T47D (cell line): ENCODE data around the gene COG2.
"Not testable (repeated sequence)": the region's sequence is repeated elsewhere in the genome, so short reads cannot be mapped to it uniquely, and the experiment has no call there.

Experiments
- DNase-seq, 2 experiments: peaks; one replicate each; pipeline versions ENCODE4 v3.0.0 to v3.0.0-alpha.2; 2011 to 2012; ENCODE audit warnings: low read depth in 1 of 2, low spot score in 1 of 2
- JUND ChIP-seq: IDR thresholded peaks from 2 replicates; pipeline ENCODE4 v1.6.1; 2012; ENCODE audit warnings: low read depth
- in situ Hi-C: cut with HindIII; loops from 2 replicates; pipeline ENCODE4 v1.10.0; 2016; ENCODE audit warnings: low sequenced_read_pairs, low pct_unique_long_range_greater_than_20kb

COG2 gene

DNA sequence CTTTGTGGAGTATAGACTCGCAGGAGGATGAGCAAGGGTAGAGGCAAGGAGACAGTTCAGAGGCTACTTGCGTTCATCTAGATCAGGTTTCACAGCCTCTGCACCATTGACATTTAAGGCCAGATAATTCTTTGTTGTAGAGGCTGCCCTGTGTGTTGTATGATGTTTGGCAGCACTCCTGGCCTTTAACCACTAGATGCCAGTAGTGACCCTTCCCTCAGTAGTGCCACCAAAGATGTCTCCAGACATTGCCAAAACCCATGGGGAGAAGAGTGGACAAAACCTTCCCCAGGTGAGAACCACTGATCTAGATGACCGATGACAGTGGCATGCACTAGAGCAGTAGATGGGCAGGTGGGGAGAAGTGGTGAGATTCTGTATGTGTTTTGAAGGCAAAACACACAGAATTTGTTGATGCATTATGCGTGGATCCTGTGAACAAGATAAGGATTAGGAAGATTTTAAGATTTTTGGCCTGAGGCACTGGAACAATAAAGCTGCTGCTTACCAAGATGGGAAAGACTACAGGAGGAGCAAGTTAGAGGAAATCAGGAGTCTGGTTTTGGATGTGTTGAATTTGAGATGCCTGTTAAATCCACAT, 9.9 kb upstream of the COG2 start:
- in situ Hi-C loops: no loop called here
- DNase-seq: peak; percentile 31 to 85
- TF ChIP-seq JUND: no peak

DNA sequence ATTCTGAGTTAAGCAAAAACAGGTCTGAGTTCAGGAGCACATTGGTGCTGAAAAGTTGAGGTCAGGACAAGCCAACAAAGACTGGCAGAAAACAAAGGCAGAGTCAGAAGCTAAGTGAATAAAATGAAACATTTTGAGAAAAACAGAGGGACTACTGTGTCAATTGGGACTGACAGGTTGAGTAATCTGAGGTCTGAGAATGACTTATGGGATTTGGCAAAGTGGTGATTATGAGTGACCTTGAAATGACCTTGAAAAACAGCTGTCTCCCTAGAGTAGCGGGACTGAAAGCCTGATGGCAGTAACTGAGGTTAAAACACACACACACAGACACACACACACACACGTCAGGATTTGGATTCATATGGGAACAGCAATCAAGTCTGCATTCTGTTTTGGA, 8.8 kb upstream of the COG2 start:
- TF ChIP-seq JUND: no peak
- in situ Hi-C loops: no loop called here
- DNase-seq: no peak

DNA sequence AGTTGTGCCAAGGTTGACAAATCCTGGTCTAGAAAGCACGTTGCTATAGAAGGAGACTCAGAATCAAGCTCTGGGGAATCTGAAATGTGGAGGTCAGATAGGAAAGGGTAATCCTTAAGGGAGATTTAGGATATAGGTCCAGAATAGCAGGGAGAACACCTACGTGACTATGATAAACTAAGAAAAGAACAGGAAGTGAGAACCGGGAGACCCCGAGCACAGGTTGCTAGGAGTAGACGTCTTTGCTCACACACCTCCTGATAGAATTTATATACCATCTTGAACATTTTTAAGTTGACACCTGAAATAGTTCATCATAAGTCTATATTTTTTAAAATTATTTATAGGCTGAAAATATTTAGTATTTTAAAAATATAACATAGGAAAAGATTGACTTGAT, 7.9 kb upstream of the COG2 start:
- in situ Hi-C loops: no loop called here
- TF ChIP-seq JUND: no peak
- no peak for DNase-seq

DNA sequence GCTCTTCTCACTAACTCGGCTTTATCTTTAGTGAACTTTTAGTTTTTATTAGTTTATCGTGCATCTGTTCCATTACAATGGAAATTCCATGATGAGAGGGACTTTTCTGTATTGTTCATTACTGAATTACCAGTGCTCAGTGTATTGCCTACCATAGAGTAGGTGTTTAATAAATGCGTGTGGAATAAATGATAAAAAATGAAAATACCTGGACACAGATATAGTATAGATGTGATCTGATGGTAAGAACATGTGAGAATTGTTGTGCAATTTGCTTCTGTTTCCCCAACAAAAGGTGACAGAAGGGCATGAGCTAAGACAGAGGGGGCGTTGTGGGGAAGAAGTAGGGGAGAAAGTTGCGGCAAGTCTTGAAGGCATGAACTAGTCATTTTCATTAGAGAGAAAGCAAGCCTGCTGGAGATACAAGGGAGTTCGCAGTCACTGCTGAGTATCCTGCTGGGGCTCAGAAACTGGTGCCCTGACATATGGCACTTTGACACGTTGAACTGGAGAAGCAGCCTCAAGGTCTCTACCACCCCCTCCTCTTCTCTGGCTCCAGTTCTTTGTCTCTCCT, 5.6 kb upstream of the COG2 start:
- TF ChIP-seq JUND: no peak
- in situ Hi-C loops: no loop called here
- no peak for DNase-seq

DNA sequence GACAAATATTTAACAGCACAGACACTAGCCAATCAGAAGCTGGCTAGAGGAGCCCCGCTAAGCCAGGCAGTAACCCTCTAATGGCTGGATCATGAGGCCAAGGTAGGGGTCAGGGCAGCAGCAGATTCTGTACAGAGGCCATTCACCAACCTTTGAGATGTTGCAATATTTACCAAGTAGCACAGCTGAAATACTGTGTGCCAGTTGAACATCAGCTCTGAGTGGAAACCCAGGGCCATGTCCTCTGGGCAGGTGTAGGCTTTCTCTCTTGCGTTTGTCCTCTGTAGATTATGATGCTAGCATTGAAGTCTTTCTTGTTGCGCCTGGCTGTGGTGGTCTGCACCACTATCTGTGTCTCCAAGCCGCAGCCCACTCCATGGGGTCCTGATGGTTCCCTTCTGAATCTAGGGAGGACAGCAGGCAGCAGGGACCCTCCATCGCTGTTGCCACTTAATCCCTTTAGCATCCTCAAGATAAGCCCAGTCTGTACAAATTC, 2.5 kb upstream of the COG2 start:
- in situ Hi-C loops: no loop called here
- TF ChIP-seq JUND: no peak
- DNase-seq: no peak

DNA sequence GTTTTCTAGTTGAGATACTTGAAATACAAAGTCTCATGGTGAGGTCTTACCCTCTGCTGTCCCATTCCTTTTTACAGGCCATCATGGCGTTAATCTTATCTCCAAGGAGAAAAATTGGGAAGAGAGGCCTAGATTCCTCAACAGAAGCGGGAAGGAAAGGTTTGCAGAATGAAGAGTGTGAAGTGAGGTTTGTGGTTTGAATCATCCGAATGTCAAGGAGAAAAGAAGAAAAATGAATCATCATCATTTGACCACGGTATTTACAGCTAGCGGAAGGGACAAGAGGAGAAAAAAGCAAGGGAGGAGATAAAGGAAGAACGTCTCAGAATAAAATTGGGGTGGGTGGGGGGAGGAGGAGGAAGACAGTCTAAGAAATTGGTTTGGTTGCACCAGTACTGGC, 935 bp upstream of the COG2 start:
- in situ Hi-C loops: no loop called here
- DNase-seq: no peak
- TF ChIP-seq JUND: no peak

DNA sequence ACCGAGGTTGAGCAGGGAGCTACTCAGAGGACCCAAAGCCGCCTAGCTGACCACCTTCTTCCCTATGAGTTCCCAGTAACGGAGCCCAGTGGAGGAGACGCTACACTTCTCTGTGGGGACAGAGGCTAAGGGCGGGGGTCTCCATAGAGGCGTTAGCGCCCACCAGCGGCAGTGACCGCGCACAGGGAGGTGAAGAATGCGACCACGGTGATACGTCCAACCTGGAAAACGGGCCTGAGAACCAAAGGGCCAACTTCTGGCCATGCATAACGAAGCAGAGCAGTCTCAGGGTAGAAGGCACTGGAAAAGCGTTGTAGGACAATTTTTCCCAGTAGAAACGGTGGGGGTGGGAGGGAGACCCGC, 400 bp upstream of the COG2 start:
- in situ Hi-C loops: no loop called here
- no peak for DNase-seq
- no peak for TF ChIP-seq JUND

DNA sequence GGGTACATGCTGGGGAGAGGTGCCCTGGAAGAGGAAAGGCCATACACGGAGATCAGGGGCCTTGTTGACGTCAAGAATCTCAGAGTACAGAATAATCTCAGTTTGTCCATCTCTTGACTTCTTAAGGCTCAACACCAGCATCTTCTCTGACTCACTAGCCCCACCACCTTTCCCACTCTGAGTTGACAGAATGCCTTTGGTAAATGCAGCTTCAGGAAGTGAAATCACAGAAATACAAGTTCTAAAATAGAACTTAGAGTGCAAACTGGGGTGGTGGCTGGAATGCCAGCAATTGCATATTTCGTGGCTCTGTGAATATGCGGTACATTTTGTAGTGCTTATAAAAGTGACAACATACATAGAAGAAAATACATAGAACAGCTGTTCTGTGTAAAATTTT, 1.6 kb downstream of the COG2 start:
- in situ Hi-C loops: no loop called here
- DNase-seq: no peak

DNA sequence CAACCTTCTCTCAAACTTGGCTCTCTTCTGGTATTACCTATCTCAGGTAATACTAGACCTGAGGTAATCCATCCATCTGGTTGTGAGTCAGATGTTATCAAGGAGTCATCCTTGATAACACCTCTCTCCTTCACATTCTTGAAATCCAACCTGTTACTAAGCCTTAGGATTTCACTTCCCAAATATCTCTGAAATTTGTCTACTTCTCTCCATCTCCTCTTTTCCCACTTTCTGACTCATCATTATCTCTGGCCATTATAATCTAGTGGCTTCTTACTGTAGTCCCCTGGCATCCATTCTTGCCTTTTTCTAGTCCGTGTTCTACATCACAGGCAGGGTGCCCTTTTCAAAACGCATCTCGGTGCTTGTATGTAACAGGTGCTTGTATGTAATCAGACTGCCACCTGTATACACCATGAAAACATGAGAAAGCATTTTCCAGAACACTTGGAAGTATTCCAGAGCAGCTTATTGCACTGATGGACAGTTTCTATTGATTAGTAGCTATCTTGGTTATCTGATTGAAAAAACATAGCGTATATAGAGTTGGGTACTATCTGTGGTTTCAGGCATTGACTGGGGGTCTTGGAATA, 4.5 kb downstream of the COG2 start:
- no peak for TF ChIP-seq JUND
- in situ Hi-C loops: no loop called here
- DNase-seq: no peak

More for the DNA sequence above, 1.6 kb downstream of the COG2 start:
- TF ChIP-seq JUND: no peak

DNA sequence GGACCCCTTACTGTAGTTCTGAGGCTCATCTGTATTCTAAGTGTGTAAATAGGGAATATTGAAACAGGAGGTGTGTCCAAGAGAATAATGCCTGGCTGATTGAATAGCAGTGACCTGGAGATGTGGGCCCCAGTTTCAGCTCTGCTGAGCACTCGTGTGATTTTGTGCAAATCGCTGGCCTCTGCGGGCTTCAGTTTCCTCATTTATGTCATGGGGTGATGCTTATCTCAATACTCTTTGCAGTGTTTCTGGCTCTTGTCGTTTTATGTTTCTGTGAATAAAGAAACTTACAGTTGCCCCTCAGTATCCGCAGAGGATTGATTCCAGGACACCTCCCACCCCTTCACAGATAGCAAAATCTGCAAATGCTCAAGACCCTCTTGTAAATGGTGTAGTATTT, 5.0 kb downstream of the COG2 start:
- TF ChIP-seq JUND: no peak
- in situ Hi-C loops: no loop called here
- no peak for DNase-seq

DNA sequence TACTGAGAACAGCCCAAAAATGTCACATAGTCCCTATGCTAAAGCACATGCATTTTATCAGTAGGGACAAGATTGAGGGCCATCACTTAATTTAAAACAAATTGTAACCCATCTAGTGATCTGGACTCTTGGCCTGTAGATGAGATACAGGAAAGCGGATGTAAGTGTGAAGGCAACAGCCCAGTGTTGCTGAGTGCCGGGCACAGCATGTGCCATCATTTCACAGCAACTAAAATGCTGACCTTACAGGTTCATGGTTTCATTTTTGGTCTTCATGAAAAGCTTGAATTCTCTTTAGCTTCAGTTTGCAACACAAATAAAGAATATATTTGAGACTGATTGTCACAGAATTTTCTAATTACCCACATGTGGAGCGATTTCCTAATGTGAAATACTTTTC, 5.8 kb downstream of the COG2 start:
- no peak for DNase-seq
- TF ChIP-seq JUND: no peak
- in situ Hi-C loops: no loop called here

DNA sequence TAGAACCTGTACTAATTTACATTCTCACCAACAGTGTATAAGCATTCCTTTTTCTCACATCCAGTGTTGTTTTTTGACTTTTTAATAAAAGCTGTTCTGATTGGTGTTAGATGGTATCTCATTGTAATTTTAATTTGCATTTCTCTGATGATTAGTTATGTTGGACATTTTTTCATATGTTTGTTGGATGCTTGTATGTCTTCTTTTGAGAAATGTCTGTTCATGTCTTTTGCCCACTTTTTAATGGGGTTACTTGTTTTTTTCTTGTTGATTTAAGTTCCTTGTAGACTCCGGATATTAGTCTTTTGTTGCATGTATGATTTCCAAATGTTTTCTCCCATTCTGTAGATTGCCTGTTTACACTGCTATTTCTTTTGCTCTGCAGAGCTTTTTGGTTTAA, 8.0 kb downstream of the COG2 start:
- no peak for DNase-seq
- in situ Hi-C loops: no loop called here
- TF ChIP-seq JUND: no peak

DNA sequence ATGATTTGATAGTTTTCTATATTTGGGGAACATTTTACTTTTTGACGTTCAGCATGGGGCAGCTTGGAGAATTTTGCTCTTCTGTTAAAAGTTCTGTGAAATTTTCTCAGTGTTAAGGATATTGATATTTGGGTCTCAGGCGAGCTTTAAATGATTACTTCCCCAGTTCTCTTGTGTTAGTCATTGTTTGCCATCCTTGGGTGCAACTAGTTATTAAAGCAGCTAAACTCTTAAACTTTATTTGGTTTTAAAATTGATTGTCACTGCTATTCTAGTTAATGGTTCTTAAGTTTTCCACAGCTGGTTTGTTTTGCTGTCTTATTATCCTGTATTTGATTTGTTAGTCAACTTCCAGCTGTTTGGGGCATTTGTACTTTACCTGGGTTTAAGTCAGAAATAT, 9.0 kb downstream of the COG2 start:
- in situ Hi-C loops: no loop called here
- DNase-seq: no peak
- TF ChIP-seq JUND: no peak

DNA sequence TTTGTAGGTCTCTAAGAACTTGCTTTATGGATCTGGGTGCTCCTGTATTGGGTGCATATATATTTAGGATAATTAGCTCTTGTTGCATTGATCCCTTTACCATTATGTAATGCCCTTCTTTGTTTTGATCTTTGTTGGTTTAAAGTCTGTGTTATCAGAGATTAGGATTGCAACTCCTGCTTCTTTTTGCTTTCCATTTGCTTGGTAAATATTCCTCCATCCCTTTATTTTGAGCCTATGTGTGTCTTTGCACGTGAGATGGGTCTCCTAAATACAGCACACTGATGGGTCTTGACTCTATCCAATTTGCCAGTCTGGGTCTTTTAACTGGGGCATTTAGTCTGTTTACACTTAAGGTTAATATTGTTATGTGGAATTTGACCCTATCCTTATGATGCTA, 14.4 kb downstream of the COG2 start:
- in situ Hi-C loops, DNase-seq: not testable (repeated sequence)

DNA sequence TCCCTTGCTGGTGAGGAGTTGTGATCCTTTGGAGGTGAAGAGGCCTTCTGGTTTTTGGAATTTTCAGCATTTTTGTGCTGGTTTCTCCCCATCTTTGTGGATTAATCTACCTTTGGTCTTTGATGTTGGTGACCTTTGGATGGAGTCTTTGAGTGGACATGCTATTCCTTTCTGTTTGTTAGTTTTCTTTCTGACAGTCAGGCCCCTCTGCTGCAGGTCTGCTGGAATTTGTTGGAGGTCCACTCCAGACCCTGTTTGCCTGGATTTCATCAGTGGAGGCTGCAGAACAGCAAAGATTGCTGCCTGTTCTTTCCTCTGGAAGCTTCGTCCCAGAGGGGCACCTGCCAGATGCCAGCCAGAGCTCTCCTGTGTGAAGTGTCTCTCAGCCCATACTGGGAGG, 15.8 kb downstream of the COG2 start:
- in situ Hi-C loops: not testable (repeated sequence)

More for the DNA sequence above, 15.8 kb downstream of the COG2 start:
- DNase-seq: not testable (repeated sequence)
